ENCODE measurements around the gene ELL.

DNA sequence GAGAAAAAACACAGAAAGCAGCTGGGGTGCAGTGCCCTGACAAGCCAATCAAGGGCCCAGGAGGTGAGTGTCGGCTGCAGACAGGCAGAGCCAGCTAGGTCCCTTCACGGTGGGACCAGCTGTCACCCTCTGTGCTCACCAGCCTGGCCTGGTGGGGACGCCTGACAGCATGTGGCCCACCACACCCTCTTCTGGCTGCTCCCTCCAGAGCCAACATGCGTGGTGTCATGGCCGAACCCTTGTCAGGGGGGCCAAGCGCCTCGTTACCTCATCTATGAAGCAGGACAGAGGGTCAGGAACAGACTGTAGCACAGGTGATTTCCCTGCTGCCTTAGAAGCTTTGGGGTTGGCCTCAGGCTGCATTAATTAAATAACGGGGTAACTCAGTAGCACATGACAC is 43.9 kb downstream of the ELL start:
- TF ChIP-seq CBFB (CRISPR knock-in tag; IDR thresholded peaks at IDR 0.05; ENCODE audit: low read depth) (no peak), NR1H2 (CRISPR knock-in tag; IDR thresholded peaks at IDR 0.05) (no peak), NR2C2 (CRISPR knock-in tag; IDR thresholded peaks at IDR 0.05) (no peak), ZNF232 (CRISPR knock-in tag; IDR thresholded peaks at IDR 0.05) (no peak), ESRRA (CRISPR knock-in tag; IDR thresholded peaks at IDR 0.05; ENCODE audit: borderline replicate concordance) (no peak), KAT7 (CRISPR knock-in tag; IDR thresholded peaks at IDR 0.05; ENCODE audit: borderline replicate concordance) (no peak), NFATC4 (CRISPR knock-in tag; IDR thresholded peaks at IDR 0.05) (no peak), CREB1 (CRISPR knock-in tag; IDR thresholded peaks at IDR 0.05) (no peak), FOXJ3 (CRISPR knock-in tag; IDR thresholded peaks at IDR 0.05; ENCODE audit: borderline replicate concordance) (no peak)
- TF ChIP-seq, protein P1, sequence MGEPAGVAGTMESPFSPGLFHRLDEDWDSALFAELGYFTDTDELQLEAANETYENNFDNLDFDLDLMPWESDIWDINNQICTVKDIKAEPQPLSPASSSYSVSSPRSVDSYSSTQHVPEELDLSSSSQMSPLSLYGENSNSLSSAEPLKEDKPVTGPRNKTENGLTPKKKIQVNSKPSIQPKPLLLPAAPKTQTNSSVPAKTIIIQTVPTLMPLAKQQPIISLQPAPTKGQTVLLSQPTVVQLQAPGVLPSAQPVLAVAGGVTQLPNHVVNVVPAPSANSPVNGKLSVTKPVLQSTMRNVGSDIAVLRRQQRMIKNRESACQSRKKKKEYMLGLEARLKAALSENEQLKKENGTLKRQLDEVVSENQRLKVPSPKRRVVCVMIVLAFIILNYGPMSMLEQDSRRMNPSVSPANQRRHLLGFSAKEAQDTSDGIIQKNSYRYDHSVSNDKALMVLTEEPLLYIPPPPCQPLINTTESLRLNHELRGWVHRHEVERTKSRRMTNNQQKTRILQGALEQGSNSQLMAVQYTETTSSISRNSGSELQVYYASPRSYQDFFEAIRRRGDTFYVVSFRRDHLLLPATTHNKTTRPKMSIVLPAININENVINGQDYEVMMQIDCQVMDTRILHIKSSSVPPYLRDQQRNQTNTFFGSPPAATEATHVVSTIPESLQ (CRISPR knock-in tag; IDR thresholded peaks at IDR 0.05), result no peak
- TF ChIP-seq, protein P2, sequence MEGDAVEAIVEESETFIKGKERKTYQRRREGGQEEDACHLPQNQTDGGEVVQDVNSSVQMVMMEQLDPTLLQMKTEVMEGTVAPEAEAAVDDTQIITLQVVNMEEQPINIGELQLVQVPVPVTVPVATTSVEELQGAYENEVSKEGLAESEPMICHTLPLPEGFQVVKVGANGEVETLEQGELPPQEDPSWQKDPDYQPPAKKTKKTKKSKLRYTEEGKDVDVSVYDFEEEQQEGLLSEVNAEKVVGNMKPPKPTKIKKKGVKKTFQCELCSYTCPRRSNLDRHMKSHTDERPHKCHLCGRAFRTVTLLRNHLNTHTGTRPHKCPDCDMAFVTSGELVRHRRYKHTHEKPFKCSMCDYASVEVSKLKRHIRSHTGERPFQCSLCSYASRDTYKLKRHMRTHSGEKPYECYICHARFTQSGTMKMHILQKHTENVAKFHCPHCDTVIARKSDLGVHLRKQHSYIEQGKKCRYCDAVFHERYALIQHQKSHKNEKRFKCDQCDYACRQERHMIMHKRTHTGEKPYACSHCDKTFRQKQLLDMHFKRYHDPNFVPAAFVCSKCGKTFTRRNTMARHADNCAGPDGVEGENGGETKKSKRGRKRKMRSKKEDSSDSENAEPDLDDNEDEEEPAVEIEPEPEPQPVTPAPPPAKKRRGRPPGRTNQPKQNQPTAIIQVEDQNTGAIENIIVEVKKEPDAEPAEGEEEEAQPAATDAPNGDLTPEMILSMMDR (IDR thresholded peaks at IDR 0.05), result no peak
- TF ChIP-seq, protein P3, sequence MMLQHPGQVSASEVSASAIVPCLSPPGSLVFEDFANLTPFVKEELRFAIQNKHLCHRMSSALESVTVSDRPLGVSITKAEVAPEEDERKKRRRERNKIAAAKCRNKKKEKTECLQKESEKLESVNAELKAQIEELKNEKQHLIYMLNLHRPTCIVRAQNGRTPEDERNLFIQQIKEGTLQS (CRISPR knock-in tag; conservative IDR thresholded peaks at IDR 0.05), result no peak
